Naive thymus-derived CD4-positive, alpha-beta T cell (primary cell): ENCODE measurements around the gene ITSN1. TPM values are rescaled to one million over a fixed set of nuclear protein-coding genes. Genes with fewer than 3 reads are reported as not detected.

ENCODE experiments used
- ATAC-seq: fragments of 150-1000 bp; cut with Tn5 transposase; 2 replicates; pipeline ENCODE4 v1.10.0; 2021; ENCODE audit warnings: mild to moderate bottlenecking, moderate library complexity
- CTCF ChIA-PET: fragments of 350-600 bp; sonication (Branson Sonifier 250); formaldehyde crosslinking; loops from one replicate; lab custom pipeline; 2021; ENCODE audit warnings: antibody characterized with exemption; lab: Charles Lee
- POLR2A ChIA-PET: fragments of 350-600 bp; sonication (Branson Sonifier 250); formaldehyde crosslinking; loops from one replicate; lab custom pipeline; 2021; ENCODE audit warnings: antibody characterized with exemption, inconsistent platforms; lab: Charles Lee
- DNase-seq, 9 donors: peaks; one replicate each; pipeline versions ENCODE4 v3.0.0 to v3.0.0-alpha.2; 2020 to 2022; ENCODE audit warnings: mixed read lengths in 1 of 9
- H3K27ac ChIP-seq: one replicate; pipeline ENCODE4 v1.7.0; 2013; ENCODE audit warnings: mild to moderate bottlenecking, low read depth, low read length, moderate library complexity
- H3K27me3 ChIP-seq, 2 donors: one replicate each; pipeline ENCODE4 v1.7.0; 2013; ENCODE audit warnings: low read length in 2 of 2, mild to moderate bottlenecking in 2 of 2, moderate library complexity in 2 of 2; ENCODE audit not compliant: control insufficient read depth in 2 of 2, insufficient read depth in 2 of 2
- H3K36me3 ChIP-seq, 3 experiments: 1 replicate in 2 of 3; 2 replicates in 1 of 3; pipeline ENCODE4 v1.7.0; 2013; ENCODE audit warnings: low read length in 3 of 3, mild to moderate bottlenecking in 3 of 3, moderate library complexity in 1 of 3; ENCODE audit not compliant: insufficient read depth in 3 of 3, control insufficient read depth in 2 of 3
- H3K4me1 ChIP-seq, 2 donors: one replicate each; pipeline ENCODE4 v1.7.0; 2013; ENCODE audit warnings: low read length in 2 of 2, mild to moderate bottlenecking in 2 of 2, moderate library complexity in 1 of 2; ENCODE audit not compliant: control insufficient read depth in 2 of 2, insufficient read depth in 2 of 2
- H3K4me3 ChIP-seq: 2 replicates; pipeline ENCODE4 v1.7.0; 2013; ENCODE audit warnings: mild to moderate bottlenecking, low read length
- H3K9me3 ChIP-seq, 3 experiments: 1 replicate in 2 of 3; 2 replicates in 1 of 3; pipeline ENCODE4 v1.7.0; 2013; ENCODE audit warnings: low read length in 3 of 3; ENCODE audit not compliant: control insufficient read depth in 2 of 3
- H3K27ac Mint-ChIP-seq, 9 donors: one replicate each; pipeline ENCODE4 v1.8.0; 2020 to 2022; ENCODE audit warnings: mixed read lengths in 9 of 9, mild to moderate bottlenecking in 8 of 9, moderate library complexity in 5 of 9, inconsistent platforms in 2 of 9
- H3K27me3 Mint-ChIP-seq, 5 donors: one replicate each; pipeline ENCODE4 v1.8.0; 2021 to 2022; ENCODE audit warnings: mixed read lengths in 5 of 5, mild to moderate bottlenecking in 1 of 5
- H3K36me3 Mint-ChIP-seq, 5 donors: one replicate each; pipeline ENCODE4 v1.8.0; 2020 to 2022; ENCODE audit warnings: mixed read lengths in 5 of 5, mild to moderate bottlenecking in 3 of 5, inconsistent platforms in 1 of 5
- H3K4me1 Mint-ChIP-seq, 7 donors: one replicate each; pipeline ENCODE4 v1.8.0; 2020 to 2022; ENCODE audit warnings: mixed read lengths in 7 of 7, mild to moderate bottlenecking in 3 of 7, inconsistent platforms in 1 of 7
- H3K4me3 Mint-ChIP-seq, 10 donors: one replicate each; pipeline ENCODE4 v1.8.0; 2020 to 2022; ENCODE audit warnings: mild to moderate bottlenecking in 10 of 10, mixed read lengths in 10 of 10, moderate library complexity in 6 of 10, inconsistent platforms in 2 of 10
- H3K9me3 Mint-ChIP-seq, 11 donors: one replicate each; pipeline ENCODE4 v1.8.0; 2020 to 2022; ENCODE audit warnings: mixed read lengths in 11 of 11, mild to moderate bottlenecking in 4 of 11, inconsistent platforms in 1 of 11, moderate library complexity in 1 of 11
- intact Hi-C, 2 donors: fragments of 100-400 bp; cut with micrococcal nuclease; formaldehyde crosslinking; loops; one replicate each; pipeline ENCODE4 v1.15.1; 2023
- polyA plus RNA-seq, 2 donors: library from polyadenylated mRNA; unstranded; fragments of 300-500 nt; fragmentation: Illumina TruSeq; gene quantifications; one replicate each; pipeline ENCODE4 v1.2.3, GENCODE V29; 2021
- total RNA-seq, 6 experiments: library from RNA in 5 of 6; stranded (reverse) in 5 of 6; gene quantifications; 1 replicate in 5 of 6; 2 replicates in 1 of 6; pipeline ENCODE4 v1.2.3 and lab custom pipeline; 2021 to 2026

Gene ITSN1
- total and polyA plus RNA-seq, 7 experiments from 2014 or later: 1.2 to 8.6 (median 3.2) TPM

DNA sequence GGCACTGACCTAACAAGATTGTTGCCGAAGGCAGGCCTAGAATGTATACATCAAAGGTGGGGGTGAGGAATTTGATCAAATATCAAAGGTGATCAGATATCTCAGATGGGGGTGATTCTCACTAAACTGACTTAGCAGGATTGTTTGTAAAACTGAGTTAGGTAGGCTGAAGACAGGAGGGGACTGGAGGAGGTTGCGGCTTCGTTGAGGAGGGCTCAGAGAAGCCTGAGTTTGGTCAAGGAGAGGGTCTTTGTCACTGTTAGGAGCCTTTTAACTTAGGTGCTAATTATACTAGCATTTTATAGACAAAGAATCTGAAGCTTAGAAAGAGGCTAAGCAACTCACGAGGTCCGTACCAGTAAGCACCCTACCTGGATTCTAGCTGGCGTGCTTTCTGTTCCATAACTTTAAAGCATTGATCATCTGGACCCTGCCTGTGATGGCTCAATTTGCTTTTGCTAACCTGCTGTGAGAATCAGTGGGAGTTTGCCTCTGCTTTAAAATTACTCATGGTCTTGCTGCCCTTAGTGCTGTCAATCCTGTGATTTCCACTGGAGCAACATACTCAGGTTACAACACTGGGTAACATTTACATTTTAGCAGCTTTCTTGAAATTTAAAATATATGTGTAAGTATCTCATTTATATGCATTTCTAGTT, 49.8 kb downstream of the ITSN1 start:
- no peaks in the 10 kb centered on the region for H3K4me1 ChIP-seq
- Mint-ChIP-seq H3K9me3 (no peaks in the 10 kb centered on the region), H3K4me1 (peaks cover 0 to 6% (median 0%) of the 10 kb centered on the region in 7 donors), H3K27me3 (peaks cover 0 to 13% (median 0%) of the 10 kb centered on the region in 5 donors), H3K4me3 (no peak overlapping the region), H3K27ac (no peak overlapping the region), H3K36me3 (peaks cover 0 to 4% (median 0%) of the 10 kb centered on the region in 5 donors)
- no peak overlapping the region for H3K27ac ChIP-seq
- no peaks in the 10 kb centered on the region for H3K9me3 ChIP-seq
- H3K36me3 ChIP-seq: no peaks in the 10 kb centered on the region
- intact Hi-C loops: no loop called here
- no peak overlapping the region for H3K4me3 ChIP-seq
- H3K27me3 ChIP-seq: no peaks in the 10 kb centered on the region
- no peak for ATAC-seq
- POLR2A ChIA-PET: no interaction called here
- CTCF ChIA-PET: no interaction called here
- DNase-seq: no peak

DNA sequence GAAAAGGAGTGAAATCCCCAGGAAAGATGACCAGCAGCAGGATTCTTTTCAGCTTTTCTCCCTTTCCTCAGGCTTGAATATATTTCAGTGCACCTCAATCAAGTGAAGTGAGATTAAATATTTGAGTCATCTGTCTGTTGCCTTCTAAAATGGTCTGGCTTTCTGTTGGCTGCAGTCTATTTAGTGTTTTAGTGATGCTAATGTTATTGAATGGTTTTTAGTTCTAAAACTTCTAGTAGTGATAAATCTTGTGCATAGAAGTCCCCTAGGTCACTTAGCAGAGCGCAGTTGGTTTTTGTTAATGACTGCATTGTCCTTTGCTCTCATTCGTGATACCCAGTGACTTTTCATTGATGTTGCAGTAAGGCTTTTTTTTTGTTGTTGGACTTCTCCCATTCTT, 53.5 kb downstream of the ITSN1 start:
- intact Hi-C loops: no loop called here
- no peak overlapping the region for H3K4me3 Mint-ChIP-seq
- H3K27me3 Mint-ChIP-seq: peaks cover 0 to 27% (median 0%) of the 10 kb centered on the region in 5 donors
- Histone ChIP-seq H3K27ac (no peak overlapping the region), H3K4me3 (no peak overlapping the region), H3K9me3 (no peaks in the 10 kb centered on the region), H3K4me1 (no peaks in the 10 kb centered on the region), H3K36me3 (no peaks in the 10 kb centered on the region), H3K27me3 (no peaks in the 10 kb centered on the region)
- ChIA-PET POLR2A (no interaction called here), CTCF (no interaction called here)
- H3K9me3 Mint-ChIP-seq: no peaks in the 10 kb centered on the region
- no peak for DNase-seq
- H3K36me3 Mint-ChIP-seq: no peaks in the 10 kb centered on the region
- no peak overlapping the region for H3K27ac Mint-ChIP-seq
- H3K4me1 Mint-ChIP-seq: peaks cover 0 to 4% (median 0%) of the 10 kb centered on the region in 7 donors
- no peak for ATAC-seq

DNA sequence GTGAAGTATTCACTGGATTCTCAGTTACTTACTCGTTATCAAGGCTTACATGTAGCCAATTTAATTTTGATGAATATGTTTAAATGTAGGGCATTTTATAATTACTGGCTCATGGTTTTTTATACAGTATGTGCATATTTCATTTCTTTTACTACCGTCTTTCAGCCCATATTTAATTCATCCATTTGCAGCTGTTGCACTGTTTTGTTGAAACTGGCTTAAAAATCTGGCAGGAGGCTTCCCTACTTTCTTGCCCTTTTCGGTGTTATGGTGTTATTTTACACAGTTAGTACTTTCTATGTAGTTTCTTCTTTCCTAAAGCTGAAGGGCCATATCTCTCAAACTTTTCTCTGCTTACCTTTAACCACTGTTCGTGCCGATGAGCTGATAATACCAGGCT, 54.2 kb downstream of the ITSN1 start:
- POLR2A ChIA-PET: no interaction called here
- no peak overlapping the region for H3K4me3 Mint-ChIP-seq

DNA sequence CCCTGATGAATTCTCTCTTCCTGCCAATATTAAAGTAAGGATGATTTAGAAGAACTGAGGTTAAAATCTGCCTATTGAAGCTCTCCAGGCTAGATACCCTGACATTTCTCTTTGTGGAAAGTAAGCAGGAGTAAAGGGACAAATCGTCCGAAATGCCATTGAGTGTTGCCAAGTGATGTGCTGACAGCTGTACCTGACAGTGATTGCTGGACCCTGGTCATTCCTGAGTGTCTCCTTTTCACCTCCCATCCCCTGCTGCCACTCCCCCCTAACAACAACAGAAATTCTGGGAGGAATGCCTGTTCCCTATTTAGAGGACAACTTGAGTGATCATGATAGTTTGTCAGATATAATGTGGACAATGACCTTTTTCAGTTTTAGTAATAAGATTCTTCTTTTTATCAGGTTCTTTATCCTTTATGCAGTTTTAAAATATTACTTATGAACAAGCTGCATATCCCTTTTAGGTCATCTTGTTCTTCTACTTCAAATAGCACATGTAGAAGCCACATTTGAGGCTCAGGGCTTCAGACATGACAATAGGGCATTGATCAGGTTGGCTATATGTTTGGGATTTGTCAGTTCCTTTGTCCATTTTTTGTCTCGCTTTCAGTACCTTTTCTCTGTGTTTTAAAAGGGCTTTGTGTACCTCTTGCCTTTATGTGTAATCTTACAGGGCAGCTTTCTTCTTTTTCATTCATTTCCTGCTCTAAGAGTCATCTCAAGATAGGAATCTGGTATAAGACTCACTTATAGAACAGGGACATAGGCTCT, 56.0 kb downstream of the ITSN1 start:
- Mint-ChIP-seq H3K4me3 (no peak overlapping the region), H3K27ac (no peak overlapping the region), H3K36me3 (no peaks in the 10 kb centered on the region), H3K9me3 (no peaks in the 10 kb centered on the region), H3K4me1 (peaks cover 0 to 1% (median under 1%) of the 10 kb centered on the region in 7 donors), H3K27me3 (peaks cover 0 to 23% (median 0%) of the 10 kb centered on the region in 5 donors)
- intact Hi-C loops: no loop called here
- POLR2A ChIA-PET: no interaction called here
- no peak for ATAC-seq
- CTCF ChIA-PET: no interaction called here
- Histone ChIP-seq H3K4me1 (no peaks in the 10 kb centered on the region), H3K27ac (no peak overlapping the region), H3K36me3 (no peaks in the 10 kb centered on the region), H3K9me3 (no peaks in the 10 kb centered on the region), H3K27me3 (no peaks in the 10 kb centered on the region), H3K4me3 (no peak overlapping the region)
- no peak for DNase-seq

More for the DNA sequence above, 54.2 kb downstream of the ITSN1 start:
- CTCF ChIA-PET: no interaction called here
- Histone ChIP-seq H3K27ac (no peak overlapping the region), H3K27me3 (no peaks in the 10 kb centered on the region), H3K4me3 (no peak overlapping the region), H3K4me1 (no peaks in the 10 kb centered on the region), H3K9me3 (no peaks in the 10 kb centered on the region), H3K36me3 (no peaks in the 10 kb centered on the region)
- ATAC-seq: no peak
- DNase-seq: no peak
- Mint-ChIP-seq H3K27ac (no peak overlapping the region), H3K36me3 (no peaks in the 10 kb centered on the region), H3K27me3 (peaks cover 0 to 27% (median 0%) of the 10 kb centered on the region in 5 donors), H3K9me3 (no peaks in the 10 kb centered on the region), H3K4me1 (no peaks in the 10 kb centered on the region)
- intact Hi-C loops: no loop called here

DNA sequence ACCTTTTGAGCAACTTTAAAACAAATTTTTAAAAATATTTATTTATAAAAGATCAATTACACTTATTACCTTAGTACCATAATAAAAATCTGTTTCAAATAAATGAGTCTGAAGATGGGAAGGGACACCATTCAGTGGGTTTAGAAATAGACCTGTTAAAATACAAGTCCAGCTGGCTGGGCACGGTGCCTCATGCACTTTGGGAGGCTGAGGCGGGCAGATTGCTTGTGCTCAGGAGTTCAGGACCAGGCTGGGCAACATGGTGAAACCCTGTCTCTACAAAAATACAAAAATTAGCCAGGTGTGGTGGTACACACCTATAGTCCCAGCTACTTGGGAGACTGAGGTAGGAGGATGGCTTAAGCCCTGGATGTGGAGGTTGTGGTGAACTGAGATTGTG, 57.0 kb downstream of the ITSN1 start:
- ATAC-seq (no peak), DNase-seq (no peak)
- intact Hi-C loops: no loop called here
- H3K36me3 Mint-ChIP-seq: no peaks in the 10 kb centered on the region
- CTCF ChIA-PET: interaction anchor here (0.5 kb wide), 1 partner anchor 28 kb away, joined by 3 read pairs; no protein-coding TSS in a partner anchor
- Histone ChIP-seq H3K4me1 (peaks cover 0 to 9% of the 10 kb centered on the region in 2 donors), H3K4me3 (no peak overlapping the region), H3K27me3 (no peaks in the 10 kb centered on the region), H3K36me3 (no peaks in the 10 kb centered on the region), H3K27ac (no peak overlapping the region), H3K9me3 (no peaks in the 10 kb centered on the region)
- H3K4me1 Mint-ChIP-seq: peaks cover 0 to 11% (median 10%) of the 10 kb centered on the region in 7 donors
- POLR2A ChIA-PET: interaction anchor here (0.6 kb wide), 2 partner anchors 15 to 19 kb away, joined by 5 to 6 read pairs; no protein-coding TSS in a partner anchor
- no peaks in the 10 kb centered on the region for H3K9me3 Mint-ChIP-seq
- H3K4me3 Mint-ChIP-seq: no peak overlapping the region
- H3K27me3 Mint-ChIP-seq: peaks cover 0 to 23% (median 0%) of the 10 kb centered on the region in 5 donors
- H3K27ac Mint-ChIP-seq: no peak overlapping the region

DNA sequence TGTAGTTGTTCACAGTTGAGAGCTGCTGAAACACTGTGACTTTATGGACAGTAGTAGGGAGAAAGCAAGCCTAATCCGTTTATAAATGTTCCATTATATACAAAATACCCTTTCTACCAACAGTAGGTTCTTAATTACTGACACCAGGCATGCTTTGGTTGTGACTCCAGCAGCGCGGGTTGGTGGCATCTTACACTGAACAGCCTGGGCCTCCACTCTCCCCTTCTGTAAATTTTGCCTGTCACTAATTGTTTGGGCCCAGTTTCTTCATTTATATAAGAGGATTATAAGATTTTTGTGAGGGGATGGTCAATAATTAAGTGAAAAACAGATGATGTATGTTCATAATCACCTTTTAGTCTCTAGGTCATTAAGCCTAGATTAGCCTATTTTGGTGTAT, 58.2 kb downstream of the ITSN1 start:
- peaks cover 0 to 13% (median 12%) of the 10 kb centered on the region in 7 donors for H3K4me1 Mint-ChIP-seq

More for the DNA sequence above, 58.2 kb downstream of the ITSN1 start:
- Mint-ChIP-seq H3K27me3 (peaks cover 0 to 23% (median 0%) of the 10 kb centered on the region in 5 donors), H3K9me3 (no peaks in the 10 kb centered on the region), H3K4me3 (no peak overlapping the region), H3K36me3 (no peaks in the 10 kb centered on the region), H3K27ac (no peak overlapping the region)
- no peaks in the 10 kb centered on the region for H3K36me3 ChIP-seq
- no peak for DNase-seq
- H3K27me3 ChIP-seq: no peaks in the 10 kb centered on the region
- no peaks in the 10 kb centered on the region for H3K9me3 ChIP-seq
- ChIA-PET POLR2A (no interaction called here), CTCF (no interaction called here)
- peaks cover 0 to 9% of the 10 kb centered on the region in 2 donors for H3K4me1 ChIP-seq
- intact Hi-C loops: no loop called here
- ATAC-seq: no peak
- H3K4me3 ChIP-seq: no peak overlapping the region
- H3K27ac ChIP-seq: no peak overlapping the region
